NCI-H187 (cell line): Measurements from ENCODE around the gene FRZB.
"Not testable (repeated sequence)": the region's sequence is repeated elsewhere in the genome, so short reads cannot be mapped to it uniquely, and the experiment has no call there.

Experiments
- DNase-seq, 2 experiments: peaks; one replicate each; lab custom pipeline; 2025; lab: John Stamatoyannopoulos, UW

Gene FRZB, protein sequence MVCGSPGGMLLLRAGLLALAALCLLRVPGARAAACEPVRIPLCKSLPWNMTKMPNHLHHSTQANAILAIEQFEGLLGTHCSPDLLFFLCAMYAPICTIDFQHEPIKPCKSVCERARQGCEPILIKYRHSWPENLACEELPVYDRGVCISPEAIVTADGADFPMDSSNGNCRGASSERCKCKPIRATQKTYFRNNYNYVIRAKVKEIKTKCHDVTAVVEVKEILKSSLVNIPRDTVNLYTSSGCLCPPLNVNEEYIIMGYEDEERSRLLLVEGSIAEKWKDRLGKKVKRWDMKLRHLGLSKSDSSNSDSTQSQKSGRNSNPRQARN

DNA sequence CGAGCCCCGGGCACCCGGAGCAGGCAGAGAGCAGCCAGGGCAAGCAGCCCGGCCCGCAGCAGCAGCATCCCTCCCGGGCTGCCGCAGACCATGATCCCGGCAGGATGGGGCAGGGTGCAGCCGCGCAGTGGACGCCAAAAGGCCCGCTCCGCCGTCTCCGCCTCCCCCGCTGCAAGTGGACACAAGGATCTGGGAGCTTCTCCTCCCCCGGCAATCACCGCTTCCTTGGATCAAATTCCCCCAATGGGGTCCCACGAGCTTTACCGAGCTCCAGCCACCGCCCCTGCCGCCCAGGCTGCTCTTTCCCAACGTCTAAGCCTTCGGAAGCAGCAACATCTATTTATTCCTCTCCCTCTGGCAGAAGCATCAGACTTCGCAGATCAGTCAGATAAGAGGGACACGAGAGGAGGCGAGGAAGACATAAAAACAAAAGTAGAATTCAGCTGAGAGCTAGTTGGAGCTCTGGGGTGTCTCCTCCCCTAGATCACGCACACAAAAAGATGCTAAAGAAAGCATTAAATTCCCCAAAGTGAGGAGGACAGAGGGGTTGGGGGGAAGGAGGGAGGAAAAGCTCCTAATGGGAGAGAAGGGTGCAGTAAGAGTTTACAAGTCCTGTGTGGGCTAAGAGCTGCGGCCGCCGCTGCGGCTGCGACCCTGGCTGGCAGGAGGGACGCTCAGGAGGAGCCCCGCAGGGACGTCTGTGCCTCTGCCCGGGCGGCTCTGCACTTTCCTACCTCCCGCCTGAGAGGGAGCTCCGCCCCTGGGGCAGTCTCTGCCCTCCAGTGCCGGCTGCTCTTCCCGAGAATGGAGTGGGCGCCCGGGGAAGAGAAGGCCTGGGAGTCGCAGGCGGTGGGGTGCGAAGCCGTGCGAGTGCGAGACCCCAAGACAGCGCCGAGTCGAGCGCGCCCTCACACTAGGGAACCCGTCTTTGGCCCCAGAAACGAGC, at the start of gene FRZB:
TSS of gene FRZB (minus strand) at position 177 of the 946 bp plus-strand sequence. CDS start at position 92, 85 bp downstream.
- no peak for DNase-seq

- no peak for DNase-seq
These were observed 49.2 kb upstream of the FRZB start for GRCh38 chr2:182915369-182916326.

DNA sequence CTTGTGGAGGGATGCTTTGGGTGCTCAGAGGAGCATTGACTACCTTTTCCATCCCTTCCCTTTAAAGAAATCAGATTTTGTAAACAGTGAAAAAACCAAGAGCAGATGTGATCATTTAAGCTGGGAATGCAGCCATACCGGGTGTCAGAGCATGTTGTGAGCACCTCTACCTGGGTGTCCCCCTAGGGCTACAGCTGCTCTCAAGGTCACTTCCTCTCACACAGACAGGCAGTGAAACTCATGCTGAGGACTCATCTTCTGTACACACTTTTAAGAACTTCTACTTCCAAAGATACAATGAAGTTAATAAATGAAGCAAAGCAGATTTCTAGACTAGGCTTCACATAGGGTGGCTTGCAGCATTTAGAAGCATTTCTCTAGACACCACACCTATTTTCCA, 48.4 kb upstream of the FRZB start:
- DNase-seq, result no peak

DNA sequence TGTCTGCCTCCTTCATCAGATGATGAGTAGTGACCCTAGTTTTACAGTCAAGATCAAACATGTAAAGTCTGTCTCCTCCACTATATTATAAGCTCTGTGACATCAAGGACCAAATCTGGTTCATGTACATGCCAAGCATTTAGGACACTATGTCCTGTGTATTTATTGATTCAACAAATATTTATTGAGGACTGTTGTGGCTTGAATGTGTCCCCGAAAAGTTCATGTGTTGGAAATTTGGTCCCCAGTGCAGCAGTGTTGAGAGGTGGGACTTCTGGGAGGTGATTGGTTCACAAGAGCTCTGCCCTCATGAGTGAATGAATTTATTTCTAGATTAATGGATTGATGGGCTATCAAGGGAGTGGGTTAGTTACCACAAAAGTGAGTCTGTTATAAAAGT, 46.6 kb upstream of the FRZB start:
- no peak for DNase-seq

GRCh38 chr2:182912518-182912915, 46.1 kb upstream of the FRZB start:
- no peak for DNase-seq

DNA sequence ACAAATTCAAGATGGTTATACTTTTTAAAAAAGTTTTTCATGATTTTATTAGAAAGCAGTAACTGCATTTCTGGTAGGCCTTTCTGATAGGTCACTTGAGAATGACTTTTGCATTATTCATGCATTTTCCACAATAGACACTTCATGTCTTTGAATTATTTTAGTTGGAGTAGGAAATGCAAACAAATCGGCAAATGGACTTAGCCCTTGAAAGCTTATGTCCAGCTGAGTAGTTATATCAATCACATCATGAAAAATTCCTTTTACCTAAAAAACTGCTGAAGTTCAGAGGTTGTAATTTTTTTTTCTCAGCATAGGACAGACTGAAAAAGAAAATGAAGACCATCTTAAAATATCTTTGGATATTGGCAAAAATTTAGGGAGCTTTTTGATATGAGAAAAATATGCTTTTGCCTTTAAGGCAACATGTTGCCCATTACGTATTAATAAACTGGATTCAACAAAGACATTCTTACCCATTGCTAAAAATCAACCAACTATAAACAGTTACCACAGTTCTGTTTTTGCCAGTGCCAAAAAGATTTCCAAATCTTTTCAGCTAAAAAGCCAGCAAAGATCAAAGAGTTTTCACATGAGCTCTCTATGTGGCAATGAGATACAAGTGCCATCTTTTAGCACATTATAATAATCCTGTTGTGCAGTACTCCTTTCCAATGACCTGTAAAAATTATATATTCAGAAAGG, 45.5 kb upstream of the FRZB start:
- no peak for DNase-seq

DNA sequence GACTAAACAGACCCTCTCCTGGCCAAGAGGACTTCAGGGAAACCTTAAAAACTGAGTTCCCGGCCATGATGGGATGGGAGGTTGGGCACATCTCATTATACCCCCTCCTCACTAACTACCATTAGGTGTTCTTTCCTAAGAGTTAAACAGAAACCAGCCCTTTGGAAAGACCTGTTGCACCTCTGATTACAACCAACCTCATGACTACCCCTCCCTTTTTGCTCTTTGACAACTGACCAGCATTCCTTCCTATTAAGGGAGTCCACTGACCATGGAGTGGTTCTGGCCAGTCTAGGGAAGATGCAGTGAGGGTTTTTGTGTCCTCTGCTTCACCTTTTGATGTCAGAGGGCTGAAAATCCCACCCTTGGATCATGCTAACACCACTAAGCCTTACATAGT, 44.5 kb upstream of the FRZB start:
- DNase-seq, result no peak

- DNase-seq, result no peak
These were observed 40.8 kb upstream of the FRZB start for GRCh38 chr2:182907081-182907830.

DNA sequence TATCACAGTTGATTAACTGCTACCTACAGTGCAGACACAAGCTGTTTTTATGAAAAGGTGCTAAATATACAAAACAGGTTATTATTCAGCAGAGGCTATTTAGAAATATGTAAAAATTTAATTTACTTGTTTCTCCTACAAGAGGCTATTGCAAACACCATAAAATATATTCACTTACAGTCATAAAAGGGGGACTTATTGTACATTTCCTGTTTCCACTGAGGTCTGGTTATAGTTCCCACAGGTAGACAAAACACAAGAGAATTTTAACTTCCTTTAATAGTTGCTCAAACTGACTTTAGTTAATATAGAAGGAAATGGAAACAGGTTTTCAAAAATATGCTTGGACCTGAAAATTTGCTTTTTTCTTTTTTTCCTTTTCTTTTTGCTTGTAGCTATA, 40.0 kb upstream of the FRZB start:
- DNase-seq, result no peak

DNA sequence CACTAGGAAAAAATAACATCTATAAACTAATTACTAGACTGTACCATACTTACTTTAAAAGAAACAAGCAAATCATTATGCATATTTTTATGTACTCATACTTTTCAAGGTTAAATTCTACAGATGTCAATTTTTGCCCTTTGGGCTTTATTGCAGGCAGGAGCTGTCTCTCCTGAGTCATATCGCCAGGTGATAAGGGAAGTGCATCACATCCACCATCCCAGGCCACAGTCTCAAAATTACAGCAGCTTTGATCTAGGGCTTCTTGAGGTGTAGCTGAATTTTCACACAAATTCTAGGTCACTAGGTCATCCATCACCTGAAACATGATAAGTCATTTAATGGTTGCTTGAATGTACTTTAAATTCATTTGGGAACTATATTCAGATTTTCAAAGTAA, 38.4 kb upstream of the FRZB start:
- no peak for DNase-seq

- no peak for DNase-seq
These were observed 37.1 kb upstream of the FRZB start for GRCh38 chr2:182903566-182903965.

DNA sequence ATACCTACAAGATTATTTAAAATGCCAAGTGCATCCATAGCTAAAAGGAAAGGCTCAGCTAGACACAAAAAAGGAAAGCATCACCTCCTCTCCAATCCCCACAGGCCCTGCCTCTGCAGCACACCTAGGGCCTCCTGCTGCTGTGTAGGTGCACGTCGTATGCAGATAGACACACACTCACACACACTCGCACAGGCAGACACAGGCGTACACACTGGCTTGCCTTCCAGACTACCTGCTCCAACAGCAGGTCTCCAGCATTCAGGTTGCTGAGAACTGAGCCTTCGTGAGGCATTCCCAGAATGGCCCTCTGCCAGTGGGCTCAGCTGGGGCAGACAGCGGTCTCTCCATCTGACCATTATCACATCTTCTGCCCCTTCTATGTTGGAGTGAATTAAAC, 35.3 kb upstream of the FRZB start:
- no peak for DNase-seq

GRCh38 chr2:182898718-182899117, 32.3 kb upstream of the FRZB start:
- DNase-seq, result no peak

DNA sequence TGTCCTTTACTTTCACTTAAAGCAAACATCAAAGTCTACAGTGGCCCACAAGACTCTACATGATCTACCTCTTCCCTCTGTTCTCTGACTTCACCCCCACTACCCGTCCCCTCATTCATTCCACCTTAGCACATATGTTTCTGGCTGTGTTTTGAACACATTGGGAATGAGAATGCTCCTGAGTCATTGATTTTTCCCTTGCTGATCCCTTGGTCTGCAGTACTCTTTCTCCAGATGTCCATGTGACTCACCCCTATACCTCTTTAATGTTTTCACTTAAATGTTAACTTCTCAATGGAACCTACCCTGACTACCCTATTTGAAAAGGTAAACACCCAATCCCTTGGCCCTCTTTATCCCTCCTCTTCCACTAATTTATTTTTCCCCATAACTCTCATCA, 30.7 kb upstream of the FRZB start:
- DNase-seq, result no peak

DNA sequence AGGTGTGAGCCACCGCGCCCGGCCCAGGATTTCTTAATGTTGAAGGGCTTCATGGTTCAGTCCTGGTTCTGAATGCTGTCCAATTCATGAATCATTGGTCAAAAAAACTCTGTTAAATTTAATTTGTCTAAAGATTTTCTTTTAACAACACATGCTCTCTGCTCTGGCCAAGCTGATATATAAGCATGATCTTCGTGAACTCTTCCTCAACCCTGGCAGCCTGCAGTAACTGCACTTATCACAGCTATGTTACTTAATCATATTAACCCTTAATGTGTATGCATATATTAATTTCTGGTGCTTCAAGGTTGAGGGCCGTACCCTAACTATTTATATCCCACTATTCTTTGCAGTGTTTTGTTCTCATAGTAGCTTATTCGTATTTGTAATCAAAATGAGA, 29.4 kb upstream of the FRZB start:
- no peak for DNase-seq

DNA sequence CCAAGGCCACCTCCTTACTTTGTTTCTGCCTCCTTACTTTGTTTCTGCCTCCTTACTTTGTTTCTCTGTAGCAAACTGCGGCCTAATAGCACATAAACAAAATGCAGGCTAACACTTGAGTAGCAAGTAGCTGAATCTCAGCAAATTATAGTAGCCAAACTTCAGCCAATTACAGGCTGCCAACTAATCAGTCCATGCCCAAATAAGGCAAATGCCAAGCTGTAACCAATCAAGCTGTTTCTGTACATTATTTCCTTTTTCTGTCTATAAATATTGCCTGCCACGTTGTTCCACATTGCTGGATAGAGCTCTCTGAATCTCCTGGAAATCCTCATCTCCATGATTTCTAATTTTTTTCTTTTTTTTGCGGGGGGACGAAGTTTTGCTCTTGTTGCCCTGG, 28.7 kb upstream of the FRZB start:
- no peak for DNase-seq

GRCh38 chr2:182894174-182894573, 27.7 kb upstream of the FRZB start:
- no peak for DNase-seq

- no peak for DNase-seq
These were observed 27.2 kb upstream of the FRZB start for GRCh38 chr2:182893666-182894065.

- DNase-seq, result not testable (repeated sequence)
These were observed 26.6 kb upstream of the FRZB start for GRCh38 chr2:182893035-182893434.

DNA sequence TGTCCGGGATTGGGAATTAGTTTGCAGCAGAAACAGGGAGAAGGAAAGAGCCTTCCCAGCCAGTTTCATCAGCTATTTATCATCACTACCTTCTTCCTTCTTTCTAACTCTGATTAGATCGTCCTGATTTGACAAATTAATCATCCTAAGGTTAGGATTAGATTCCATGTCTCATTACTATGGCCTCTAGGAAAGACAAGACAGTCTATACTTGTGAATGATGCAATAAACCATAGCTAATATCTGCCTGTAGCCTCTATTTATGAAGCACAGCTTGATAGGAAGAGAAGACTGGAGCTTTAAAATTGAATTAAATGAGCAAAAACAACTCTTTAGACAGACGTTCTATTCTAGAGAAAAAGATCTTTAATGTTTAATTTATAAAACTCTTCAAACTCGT, 25.2 kb upstream of the FRZB start:
- no peak for DNase-seq
